Stimulated activated naive CD8-positive, alpha-beta T cell treated with anti-CD3 and anti-CD28 coated beads, Interleukin-15, amount 100 ng/mL, for 72 hours (primary cell): Measurements from ENCODE around the gene BRCA1.
A peak's percentile ranks its signal among the peaks of the same experiment; 100 is the strongest.
"Not testable (repeated sequence)": the region's sequence is repeated elsewhere in the genome, so short reads cannot be mapped to it uniquely, and the experiment has no call there.

Source experiments
- ATAC-seq: fragments of 150-1000 bp; cut with Tn5 transposase; 2 replicates; pipeline ENCODE4 v1.10.0; 2021; ENCODE audit warnings: mild to moderate bottlenecking, moderate library complexity
- DNase-seq, 2 donors: peaks; one replicate each; pipeline ENCODE4 v3.0.0; 2021 to 2022
- H3K27ac Mint-ChIP-seq, 2 donors: one replicate each; pipeline ENCODE4 v1.8.0; 2022; ENCODE audit warnings: mild to moderate bottlenecking in 2 of 2, mixed read lengths in 2 of 2, moderate library complexity in 2 of 2
- H3K27me3 Mint-ChIP-seq: one replicate; pipeline ENCODE4 v1.8.0; 2022; ENCODE audit warnings: mixed read lengths
- H3K4me1 Mint-ChIP-seq: one replicate; pipeline ENCODE4 v1.8.0; 2022; ENCODE audit warnings: mild to moderate bottlenecking, mixed read lengths
- H3K4me3 Mint-ChIP-seq, 2 donors: one replicate each; pipeline ENCODE4 v1.8.0; 2022; ENCODE audit warnings: mild to moderate bottlenecking in 2 of 2, mixed read lengths in 2 of 2, moderate library complexity in 1 of 2
- H3K9me3 Mint-ChIP-seq, 2 donors: one replicate each; pipeline ENCODE4 v1.8.0; 2022; ENCODE audit warnings: mixed read lengths in 2 of 2

The BRCA1 gene

DNA sequence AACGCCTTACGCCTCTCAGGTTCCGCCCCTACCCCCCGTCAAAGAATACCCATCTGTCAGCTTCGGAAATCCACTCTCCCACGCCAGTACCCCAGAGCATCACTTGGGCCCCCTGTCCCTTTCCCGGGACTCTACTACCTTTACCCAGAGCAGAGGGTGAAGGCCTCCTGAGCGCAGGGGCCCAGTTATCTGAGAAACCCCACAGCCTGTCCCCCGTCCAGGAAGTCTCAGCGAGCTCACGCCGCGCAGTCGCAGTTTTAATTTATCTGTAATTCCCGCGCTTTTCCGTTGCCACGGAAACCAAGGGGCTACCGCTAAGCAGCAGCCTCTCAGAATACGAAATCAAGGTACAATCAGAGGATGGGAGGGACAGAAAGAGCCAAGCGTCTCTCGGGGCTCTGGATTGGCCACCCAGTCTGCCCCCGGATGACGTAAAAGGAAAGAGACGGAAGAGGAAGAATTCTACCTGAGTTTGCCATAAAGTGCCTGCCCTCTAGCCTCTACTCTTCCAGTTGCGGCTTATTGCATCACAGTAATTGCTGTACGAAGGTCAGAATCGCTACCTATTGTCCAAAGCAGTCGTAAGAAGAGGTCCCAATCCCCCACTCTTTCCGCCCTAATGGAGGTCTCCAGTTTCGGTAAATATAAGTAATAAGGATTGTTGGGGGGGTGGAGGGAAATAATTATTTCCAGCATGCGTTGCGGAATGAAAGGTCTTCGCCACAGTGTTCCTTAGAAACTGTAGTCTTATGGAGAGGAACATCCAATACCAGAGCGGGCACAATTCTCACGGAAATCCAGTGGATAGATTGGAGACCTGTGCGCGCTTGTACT is at the start of gene BRCA1:
Gene BRCA1 (minus strand): TSS at position 232 of the 834 bp plus-strand sequence. CDS start 1,268 bp downstream, outside the sequence.
- H3K4me3 Mint-ChIP-seq, result peak within 1 kb of the TSS; percentile 97 to 100
- ATAC-seq (peak; percentile 99), DNase-seq (peak; percentile 89 to 96)
- H3K27me3 Mint-ChIP-seq, result no peaks in the 10 kb centered on the region
- H3K9me3 Mint-ChIP-seq, result no peaks in the 10 kb centered on the region
- H3K27ac Mint-ChIP-seq, result peak within 1 kb of the TSS; percentile 100
- peaks cover 52% of the 10 kb centered on the region for H3K4me1 Mint-ChIP-seq

DNA sequence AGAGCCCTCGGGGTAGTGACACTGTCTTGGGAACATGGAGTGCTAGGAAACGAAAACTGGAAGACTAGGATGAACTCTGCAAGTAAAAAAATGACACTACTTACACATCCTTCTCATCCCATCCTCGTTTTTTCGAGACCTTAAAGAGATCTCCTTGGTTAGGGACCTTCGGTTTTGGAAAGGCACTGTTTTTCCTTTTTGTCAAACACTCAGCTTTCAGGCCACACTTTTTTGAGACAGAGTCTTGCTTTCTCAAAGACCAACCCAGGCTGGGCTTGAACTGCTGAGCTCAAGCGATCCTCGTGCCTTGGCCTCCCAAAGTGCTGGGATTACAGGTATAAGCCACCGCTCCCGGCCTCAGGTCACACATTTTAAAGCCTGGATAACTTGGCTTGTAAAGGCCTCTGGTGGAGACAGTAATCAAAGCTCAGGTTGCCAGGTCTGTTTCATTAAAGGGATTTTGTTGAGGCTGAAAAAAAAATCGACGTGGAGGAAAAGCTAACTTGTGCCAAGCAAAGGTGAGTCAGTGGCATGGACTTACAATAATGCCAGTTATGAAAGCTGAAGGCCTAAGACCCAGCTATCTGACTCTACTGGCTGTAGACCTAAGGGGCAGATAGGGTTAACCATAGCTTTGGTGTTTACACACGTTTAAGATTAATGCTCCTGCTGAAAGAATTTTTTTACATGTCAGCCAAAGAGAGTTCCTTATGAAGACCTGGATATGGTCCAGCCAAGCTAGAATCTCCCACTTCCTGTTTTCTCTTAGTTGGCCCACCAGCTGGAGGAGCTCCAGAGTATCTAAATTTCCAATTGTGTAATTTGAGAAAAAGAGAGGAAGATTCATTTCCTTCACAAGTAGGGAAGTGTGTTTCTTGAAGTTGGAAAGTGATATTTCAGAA is 46.7 kb upstream of the BRCA1 start:
- H3K4me1 Mint-ChIP-seq, result peaks cover 44% of the 10 kb centered on the region
- H3K27ac Mint-ChIP-seq, result peak overlapping the region in 1 of 2 donors; percentile 32
- DNase-seq (peak; percentile 7 to 25), ATAC-seq (no peak)
- H3K4me3 Mint-ChIP-seq, result no peak overlapping the region
- H3K9me3 Mint-ChIP-seq, result no peaks in the 10 kb centered on the region
- H3K27me3 Mint-ChIP-seq, result no peaks in the 10 kb centered on the region

- Mint-ChIP-seq H3K9me3 (no peaks in the 10 kb centered on the region), H3K4me3 (no peak within 1 kb of the TSS), H3K27me3 (no peaks in the 10 kb centered on the region), H3K27ac (no peak within 1 kb of the TSS), H3K4me1 (peaks cover 43% of the 10 kb centered on the region)
- DNase-seq (peak; percentile 95 to 99), ATAC-seq (peak; percentile 83)
Measured at GRCh38 chr17:43170766-43171585, 45.8 kb upstream of the BRCA1 start, which contains the start of gene NBR1. TSS of gene NBR1 (plus strand) at chr17:43171214. CDS start at chr17:43175800, 4,586 bp downstream.

DNA sequence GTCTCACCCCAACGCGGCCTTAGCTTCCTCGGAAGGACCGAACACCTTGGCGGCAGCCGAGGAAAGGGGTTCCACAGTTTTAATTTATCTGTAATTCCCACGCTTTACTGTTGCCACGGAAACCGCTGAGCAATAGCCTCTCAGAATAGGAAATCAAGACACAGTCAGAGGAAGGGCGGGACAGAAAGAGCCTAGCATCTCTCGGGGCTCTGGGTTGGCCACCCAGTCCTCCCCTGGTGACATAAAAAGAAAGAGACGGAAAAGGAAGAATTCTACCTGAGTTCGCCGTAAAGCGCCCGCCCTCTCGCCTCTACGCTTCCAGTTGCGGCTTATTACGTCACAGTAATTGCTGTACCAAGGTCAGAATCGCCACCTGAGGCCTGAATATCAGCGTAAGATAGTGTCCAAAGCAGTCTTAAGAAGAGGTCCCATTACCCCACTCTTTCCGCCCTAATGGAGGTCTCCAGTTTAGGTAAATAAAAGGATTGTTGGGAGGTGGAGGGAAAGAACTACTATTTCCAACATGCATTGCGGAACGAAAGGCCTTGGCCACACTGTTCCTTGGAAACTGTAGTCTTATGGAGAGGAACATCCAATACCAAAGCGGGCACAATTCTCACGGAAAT is 45.1 kb upstream of the BRCA1 start:
- DNase-seq (peak; percentile 84 to 93), ATAC-seq (peak; percentile 88)
- Mint-ChIP-seq H3K4me1 (peaks cover 38% of the 10 kb centered on the region), H3K27ac (no peak overlapping the region), H3K27me3 (no peaks in the 10 kb centered on the region), H3K9me3 (no peaks in the 10 kb centered on the region), H3K4me3 (no peak overlapping the region)

GRCh38 chr17:43169561-43170139 is 44.5 kb upstream of the BRCA1 start:
- DNase-seq (peak in 1 of 2 donors; percentile 12), ATAC-seq (peak; percentile 39)
- no peaks in the 10 kb centered on the region for H3K27me3 Mint-ChIP-seq
- H3K27ac Mint-ChIP-seq, result no peak overlapping the region
- H3K4me1 Mint-ChIP-seq, result peaks cover 33% of the 10 kb centered on the region
- H3K4me3 Mint-ChIP-seq, result no peak overlapping the region
- H3K9me3 Mint-ChIP-seq, result no peaks in the 10 kb centered on the region

GRCh38 chr17:43165971-43166370 is 40.8 kb upstream of the BRCA1 start:
- H3K27ac Mint-ChIP-seq, DNase-seq, H3K27me3 Mint-ChIP-seq, H3K4me3 Mint-ChIP-seq, ATAC-seq, H3K9me3 Mint-ChIP-seq: not testable (repeated sequence)
- H3K4me1 Mint-ChIP-seq, result peaks cover 10% of the 10 kb centered on the region

DNA sequence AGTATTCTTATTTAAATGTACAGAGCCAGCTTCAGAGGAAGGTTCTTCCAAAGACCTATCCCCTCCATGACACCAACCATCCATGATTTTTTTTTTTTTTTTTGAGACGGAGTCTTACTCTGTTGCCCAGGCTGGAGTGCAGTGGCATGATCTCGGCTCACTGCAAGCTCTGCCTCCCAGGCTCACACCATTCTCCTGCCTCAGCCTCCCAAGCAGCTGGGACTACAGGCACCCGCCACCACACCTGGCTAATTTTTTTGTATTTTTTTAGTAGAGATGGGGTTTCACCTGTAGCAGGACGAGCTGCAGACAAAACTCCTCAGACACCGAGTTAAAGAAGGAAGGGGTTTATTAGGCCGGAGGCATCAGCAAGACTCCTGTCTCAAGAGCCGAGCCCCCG is 34.8 kb upstream of the BRCA1 start:
- not testable (repeated sequence) for ATAC-seq, H3K9me3 Mint-ChIP-seq, H3K27ac Mint-ChIP-seq, H3K27me3 Mint-ChIP-seq, DNase-seq, H3K4me3 Mint-ChIP-seq, H3K4me1 Mint-ChIP-seq

- H3K9me3 Mint-ChIP-seq, DNase-seq, H3K27me3 Mint-ChIP-seq, ATAC-seq, H3K4me3 Mint-ChIP-seq, H3K4me1 Mint-ChIP-seq: not testable (repeated sequence)
- H3K27ac Mint-ChIP-seq, result peak overlapping the region in 1 of 2 donors; percentile 59
Measured at GRCh38 chr17:43159232-43159631, 34.1 kb upstream of the BRCA1 start.

DNA sequence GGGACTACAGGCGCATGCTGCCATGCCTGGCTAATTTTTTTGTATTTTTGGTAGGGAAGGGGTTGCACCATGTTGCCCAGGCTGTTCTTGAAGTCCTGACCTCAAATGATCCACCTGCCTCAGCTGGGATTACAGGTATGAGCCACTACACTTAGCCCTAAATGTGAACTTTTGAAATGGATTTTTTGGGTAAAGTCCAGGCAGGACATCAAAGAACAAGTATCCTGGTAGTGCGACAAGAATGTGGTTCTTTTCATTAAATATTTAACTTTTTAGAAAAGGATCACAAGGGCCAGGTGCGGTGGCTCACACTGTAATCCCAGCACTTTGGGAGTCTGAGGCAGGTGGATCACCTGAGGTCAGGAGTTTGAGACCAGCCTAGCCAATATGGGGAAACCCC is 30.5 kb upstream of the BRCA1 start:
- no peak overlapping the region for H3K4me3 Mint-ChIP-seq
- DNase-seq, result no peak
- no peak for ATAC-seq
- no peaks in the 10 kb centered on the region for H3K4me1 Mint-ChIP-seq
- H3K27ac Mint-ChIP-seq, result no peak overlapping the region
- H3K9me3 Mint-ChIP-seq, result no peaks in the 10 kb centered on the region
- no peaks in the 10 kb centered on the region for H3K27me3 Mint-ChIP-seq

GRCh38 chr17:43153197-43153835 is 28.2 kb upstream of the BRCA1 start:
- not testable (repeated sequence) for H3K4me3 Mint-ChIP-seq, H3K27ac Mint-ChIP-seq

DNA sequence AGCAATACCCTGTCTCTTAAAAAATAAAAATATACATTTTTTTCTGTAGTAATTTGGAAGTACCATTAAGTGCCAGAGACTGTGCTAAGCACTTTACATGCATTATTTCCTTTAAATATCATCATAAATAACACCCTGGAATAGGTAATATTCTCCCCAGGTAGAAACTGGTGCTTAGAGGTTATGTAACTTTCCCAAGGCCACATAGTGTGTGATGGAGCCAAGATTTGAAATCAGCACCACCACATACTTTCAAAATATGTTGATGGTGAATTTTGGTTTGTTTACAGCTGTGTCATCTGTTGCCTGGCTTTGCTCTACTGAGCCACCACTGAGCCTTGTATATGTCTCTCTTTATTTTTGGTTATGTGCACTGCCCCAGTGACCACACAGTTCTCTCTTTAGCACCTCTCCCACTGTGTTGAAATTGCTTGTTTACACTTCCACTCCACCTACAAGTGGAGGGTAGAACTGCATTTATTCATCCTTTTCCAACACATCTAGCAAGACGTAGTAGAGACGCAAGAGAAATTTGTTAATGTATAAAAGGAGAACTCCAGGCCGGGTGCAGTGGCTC is 26.8 kb upstream of the BRCA1 start:
- H3K4me3 Mint-ChIP-seq, result no peak overlapping the region
- H3K27me3 Mint-ChIP-seq, result no peaks in the 10 kb centered on the region
- no peak overlapping the region for H3K27ac Mint-ChIP-seq
- H3K9me3 Mint-ChIP-seq, result no peaks in the 10 kb centered on the region
- no peaks in the 10 kb centered on the region for H3K4me1 Mint-ChIP-seq
- ATAC-seq, result no peak
- no peak for DNase-seq

More at GRCh38 chr17:43153197-43153835, 28.2 kb upstream of the BRCA1 start:
- ATAC-seq, H3K9me3 Mint-ChIP-seq, H3K27me3 Mint-ChIP-seq, H3K4me1 Mint-ChIP-seq, DNase-seq: not testable (repeated sequence)

- ATAC-seq, result no peak
- no peak overlapping the region for H3K4me3 Mint-ChIP-seq
- no peaks in the 10 kb centered on the region for H3K9me3 Mint-ChIP-seq
- no peak for DNase-seq
- no peaks in the 10 kb centered on the region for H3K27me3 Mint-ChIP-seq
- no peaks in the 10 kb centered on the region for H3K4me1 Mint-ChIP-seq
- H3K27ac Mint-ChIP-seq, result no peak overlapping the region
Measured at GRCh38 chr17:43146649-43147048, 21.5 kb upstream of the BRCA1 start.

- Mint-ChIP-seq H3K27me3 (no peaks in the 10 kb centered on the region), H3K27ac (no peak overlapping the region), H3K9me3 (no peaks in the 10 kb centered on the region), H3K4me3 (no peak overlapping the region), H3K4me1 (no peaks in the 10 kb centered on the region)
- DNase-seq, result no peak
- ATAC-seq, result no peak
Measured at GRCh38 chr17:43143201-43143600, 18.0 kb upstream of the BRCA1 start.

DNA sequence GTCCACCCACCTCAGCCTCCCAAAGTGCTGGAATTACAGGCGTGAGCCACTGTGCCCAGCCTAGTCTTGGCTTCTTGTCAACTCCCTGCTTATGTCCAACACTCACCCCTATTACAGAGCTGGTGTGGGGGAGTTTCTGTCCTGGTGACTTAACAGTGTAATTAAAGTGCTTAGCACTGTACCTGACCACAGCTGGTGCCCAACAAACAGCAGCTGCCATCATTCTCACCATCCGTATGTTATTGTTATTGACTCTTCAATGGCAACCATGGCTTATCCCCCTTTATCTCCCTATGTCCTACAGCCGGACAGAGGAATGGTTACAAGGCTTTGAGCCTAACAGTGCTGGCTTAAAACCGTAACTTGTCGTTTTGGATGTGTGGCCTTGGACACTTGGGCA is 17.0 kb upstream of the BRCA1 start:
- DNase-seq (no peak), ATAC-seq (no peak)
- Mint-ChIP-seq H3K27ac (no peak overlapping the region), H3K4me3 (no peak overlapping the region), H3K27me3 (no peaks in the 10 kb centered on the region), H3K4me1 (no peaks in the 10 kb centered on the region), H3K9me3 (no peaks in the 10 kb centered on the region)
